Activated naive CD4-positive, alpha-beta T cell treated with anti-CD3 and anti-CD28 coated beads for 36 hours (primary cell): Measurements from ENCODE around the gene HES7. TPM values are rescaled to one million over a fixed set of nuclear protein-coding genes. Genes with fewer than 3 reads are reported as not detected.
"Not testable (repeated sequence)": the region's sequence is repeated elsewhere in the genome, so short reads cannot be mapped to it uniquely, and the experiment has no call there.

ENCODE experiments used
- CTCF ChIA-PET: fragments of 350-600 bp; sonication (Branson Sonifier 250); formaldehyde crosslinking; loops from one replicate; lab custom pipeline; 2021; ENCODE audit warnings: antibody characterized with exemption; lab: Charles Lee
- DNase-seq: peaks from one replicate; pipeline ENCODE4 v3.0.0-alpha.2; 2020
- H3K27ac Mint-ChIP-seq: one replicate; pipeline ENCODE4 v1.8.0; 2021; ENCODE audit warnings: mild to moderate bottlenecking, mixed read lengths
- H3K27me3 Mint-ChIP-seq: one replicate; pipeline ENCODE4 v1.8.0; 2021; ENCODE audit warnings: low read depth, mixed read lengths
- H3K36me3 Mint-ChIP-seq: one replicate; pipeline ENCODE4 v1.8.0; 2021; ENCODE audit warnings: low read depth, mixed read lengths
- H3K4me1 Mint-ChIP-seq: one replicate; pipeline ENCODE4 v1.8.0; 2021; ENCODE audit warnings: low read depth, mixed read lengths
- H3K4me3 Mint-ChIP-seq: one replicate; pipeline ENCODE4 v1.8.0; 2021; ENCODE audit warnings: mild to moderate bottlenecking, moderate library complexity, mixed read lengths
- H3K9me3 Mint-ChIP-seq: one replicate; pipeline ENCODE4 v1.8.0; 2021; ENCODE audit warnings: mixed read lengths
- intact Hi-C: fragments of 100-400 bp; cut with micrococcal nuclease; formaldehyde crosslinking; loops from one replicate; pipeline ENCODE4 v1.15.1; 2023
- total RNA-seq, 2 experiments: library from RNA; stranded (reverse); gene quantifications; one replicate each; pipeline ENCODE4 v1.2.3, GENCODE V29; 2021

The HES7 gene
- total RNA-seq, 2 experiments from 2014 or later: 2.4 to 2.9 TPM

DNA sequence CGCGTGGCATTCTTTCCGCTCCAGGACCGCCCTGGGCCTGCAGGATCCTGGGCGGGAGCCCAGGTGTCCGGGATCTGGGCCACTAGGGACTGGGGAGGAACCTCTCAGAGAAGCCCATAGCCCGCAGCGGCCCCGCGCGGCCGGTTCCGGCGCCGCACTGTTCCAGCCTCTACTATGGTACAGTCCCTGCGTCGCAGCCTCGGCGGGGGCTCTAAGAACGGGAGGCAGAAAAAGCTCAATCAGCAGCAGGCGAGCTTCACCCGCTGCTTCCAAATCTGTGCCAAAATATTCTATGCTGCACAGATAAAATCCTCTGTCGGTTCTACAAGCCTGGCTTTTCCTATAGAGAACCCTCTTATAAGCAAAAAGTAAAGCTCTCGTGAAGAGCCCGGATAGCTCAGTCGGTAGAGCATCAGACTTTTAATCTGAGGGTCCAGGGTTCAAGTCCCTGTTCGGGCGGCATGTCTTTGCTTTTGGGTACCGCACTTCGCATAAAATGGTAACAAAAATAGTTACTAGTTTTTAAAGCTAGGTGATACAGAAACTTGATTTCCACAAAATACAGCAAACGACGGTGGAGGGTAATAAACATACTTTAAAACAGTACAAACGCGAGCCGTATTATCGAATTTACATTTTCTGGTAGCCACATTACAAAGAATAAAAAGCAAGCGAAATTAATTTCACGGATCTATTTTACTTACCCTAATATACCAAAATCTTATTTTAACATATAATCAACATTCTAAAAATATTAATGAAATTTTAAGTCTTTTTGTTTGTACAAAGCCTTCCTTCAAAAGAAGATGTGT lies 4.9 kb downstream of the HES7 start:
- CTCF ChIA-PET: interaction anchor here (0.7 to 4.8 kb wide), 41 partner anchors 9 to 432 kb away, joined by 3 to 53 read pairs (median 6); partner anchors contain the start of genes PFAS, SLC25A35, TP53 and WRAP53
- peak; percentile 91 for DNase-seq
- peaks cover 48% of the 10 kb centered on the region for H3K4me1 Mint-ChIP-seq
- peaks cover 5% of the 10 kb centered on the region for H3K36me3 Mint-ChIP-seq
- no peaks in the 10 kb centered on the region for H3K9me3 Mint-ChIP-seq
- peak overlapping the region; percentile 95 for H3K27ac Mint-ChIP-seq
- H3K27me3 Mint-ChIP-seq: peaks cover 36% of the 10 kb centered on the region
- peak overlapping the region; percentile 84 for H3K4me3 Mint-ChIP-seq
- intact Hi-C loops: loop anchor here (1.0 to 2.0 kb wide), 12 partner anchors 25 to 626 kb away; partner anchors contain the start of genes CCDC42, CNTROB, KDM6B and SLC25A35

DNA sequence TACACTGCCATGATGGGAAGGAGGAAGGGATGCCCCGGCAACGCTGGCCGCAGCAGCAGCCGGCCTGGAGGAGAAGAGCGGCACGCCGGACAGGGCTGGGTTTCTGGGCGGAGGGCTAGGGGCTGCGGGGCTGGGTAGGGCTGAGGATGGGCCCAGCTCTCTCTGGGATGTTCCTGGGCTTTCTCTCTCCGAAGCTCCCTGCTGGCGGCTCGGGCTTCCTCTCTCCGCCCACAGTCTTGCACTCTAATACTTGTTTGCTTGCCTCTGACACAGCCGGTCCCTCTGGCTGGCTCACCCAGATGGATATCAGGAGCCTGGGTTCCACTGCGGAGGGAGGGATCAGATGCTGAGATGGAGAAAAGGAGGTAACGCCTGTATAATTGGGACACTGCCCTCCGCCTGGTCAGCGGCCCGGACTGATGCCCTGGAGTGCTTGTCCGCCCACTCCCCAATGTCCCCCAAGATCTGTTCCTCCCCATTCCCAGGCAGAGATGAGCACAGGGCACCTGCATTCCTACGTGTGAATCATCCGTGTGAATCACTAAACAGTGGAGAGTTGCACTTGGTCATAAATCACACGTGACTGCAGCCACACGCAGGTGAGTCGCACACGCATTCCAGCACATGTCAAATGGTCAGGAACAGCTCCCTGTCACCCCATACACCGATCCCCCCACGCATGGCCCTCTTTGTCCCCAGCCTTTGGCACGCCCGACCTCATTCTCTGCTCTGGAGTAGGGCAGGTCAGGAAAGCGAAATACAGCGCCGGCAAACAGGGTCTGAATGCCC lies 5.7 kb downstream of the HES7 start, which contains the start of gene ALOXE3:
TSS of gene ALOXE3 (minus strand) at position 535 of the 789 bp plus-strand sequence. CDS start at position 11, 524 bp downstream.
- Mint-ChIP-seq H3K9me3 (no peaks in the 10 kb centered on the region), H3K4me3 (peak within 1 kb of the TSS; percentile 84), H3K36me3 (peaks cover 5% of the 10 kb centered on the region), H3K27me3 (peaks cover 32% of the 10 kb centered on the region), H3K27ac (peak within 1 kb of the TSS; percentile 93), H3K4me1 (peaks cover 40% of the 10 kb centered on the region)
- intact Hi-C loops: loop anchor here (1.0 to 2.0 kb wide), 9 partner anchors 24 to 627 kb away; partner anchors contain the start of genes CCDC42, KDM6B and SLC25A35
- CTCF ChIA-PET: interaction anchor here (0.5 to 4.8 kb wide), 23 partner anchors 8 to 1022 kb away, joined by 3 to 53 read pairs (median 5); partner anchors contain the start of gene PFAS
- DNase-seq: peak; percentile 49

DNA sequence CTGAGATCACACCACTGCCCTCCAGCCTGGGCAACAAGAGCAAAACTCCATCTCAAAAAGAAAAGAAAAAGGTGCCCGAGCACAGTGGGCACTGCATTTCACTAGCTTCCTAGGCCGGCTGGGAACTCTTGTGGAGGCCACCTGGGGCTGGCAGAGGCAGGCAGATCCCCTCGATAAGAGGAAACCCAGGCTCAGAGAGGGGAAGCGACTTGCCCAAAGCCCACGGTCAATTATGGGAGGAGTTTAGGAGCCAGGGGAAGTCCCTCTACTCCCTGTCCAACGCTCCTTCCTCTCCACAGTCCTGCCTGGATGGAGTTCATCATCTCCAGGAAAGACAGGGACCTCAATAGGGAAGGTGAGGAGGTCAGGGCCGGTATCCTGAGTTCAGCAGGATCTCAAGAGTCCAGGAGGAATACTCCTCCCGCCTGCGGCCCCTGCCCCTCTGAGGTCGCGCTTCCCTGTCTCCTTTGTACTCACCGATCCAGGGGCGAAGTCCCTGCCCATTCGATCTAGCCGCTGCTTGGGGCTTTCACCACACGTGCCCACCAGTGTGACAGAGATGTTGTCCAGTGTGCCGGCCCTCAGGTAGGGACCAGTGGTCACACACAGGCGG lies 6.4 kb downstream of the HES7 start:
- CTCF ChIA-PET: interaction anchor here (0.5 to 4.8 kb wide), 11 partner anchors 10 to 1021 kb away, joined by 3 to 53 read pairs (median 10); no protein-coding TSS in a partner anchor
- Mint-ChIP-seq H3K4me3 (peak overlapping the region; percentile 84), H3K36me3 (peaks cover 5% of the 10 kb centered on the region), H3K27ac (peak overlapping the region; percentile 25), H3K9me3 (no peaks in the 10 kb centered on the region), H3K4me1 (peaks cover 35% of the 10 kb centered on the region), H3K27me3 (peaks cover 29% of the 10 kb centered on the region)
- intact Hi-C loops: no loop called here
- DNase-seq: no peak

DNA sequence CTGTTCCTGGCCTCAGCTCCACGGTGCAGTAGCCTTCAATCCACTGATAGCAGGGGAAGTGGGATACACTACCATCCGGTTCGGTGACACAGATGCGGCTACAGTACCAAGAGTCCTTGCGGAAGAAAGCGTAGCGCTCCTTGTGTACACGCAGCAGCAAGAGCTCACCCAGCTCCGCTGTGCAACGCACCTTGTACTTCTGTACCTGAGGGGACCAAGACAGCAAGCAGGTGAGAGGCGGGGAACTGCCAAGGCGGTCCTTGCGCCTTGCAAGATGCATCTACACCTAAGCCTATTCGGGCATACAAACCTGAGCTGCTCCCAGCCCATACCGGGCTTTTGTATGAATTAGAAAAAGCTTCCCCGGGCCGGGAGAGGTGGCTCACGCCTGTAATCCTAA lies 7.1 kb downstream of the HES7 start:
- Mint-ChIP-seq H3K4me3 (no peak overlapping the region), H3K27ac (no peak overlapping the region), H3K4me1 (peaks cover 33% of the 10 kb centered on the region), H3K9me3 (no peaks in the 10 kb centered on the region), H3K27me3 (peaks cover 26% of the 10 kb centered on the region), H3K36me3 (peaks cover 5% of the 10 kb centered on the region)
- intact Hi-C loops: no loop called here
- CTCF ChIA-PET: interaction anchor here (0.6 to 4.8 kb wide), 8 partner anchors 9 to 100 kb away, joined by 3 to 53 read pairs (median 8); no protein-coding TSS in a partner anchor
- no peak for DNase-seq

DNA sequence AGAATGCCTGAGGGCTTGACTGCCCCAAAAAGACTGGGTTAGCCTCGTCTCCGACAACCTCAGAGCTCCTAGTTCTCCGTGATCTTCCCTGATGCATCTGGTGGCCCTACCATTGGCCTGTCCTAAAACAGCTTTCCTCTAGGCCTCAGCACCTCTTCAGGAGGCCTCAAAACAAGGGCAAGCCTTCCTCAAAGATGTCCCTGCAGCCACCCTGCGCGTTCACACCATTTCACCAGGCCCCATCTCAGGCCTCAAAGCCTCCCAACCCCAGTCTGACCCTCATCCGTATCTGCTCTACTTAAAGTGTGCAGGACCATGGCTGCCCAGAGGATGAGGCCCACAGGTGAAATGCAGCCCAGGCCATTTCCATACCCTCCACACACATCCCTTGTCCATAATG lies 13.0 kb downstream of the HES7 start:
- peaks cover 9% of the 10 kb centered on the region for H3K27me3 Mint-ChIP-seq
- no peak overlapping the region for H3K4me3 Mint-ChIP-seq

DNA sequence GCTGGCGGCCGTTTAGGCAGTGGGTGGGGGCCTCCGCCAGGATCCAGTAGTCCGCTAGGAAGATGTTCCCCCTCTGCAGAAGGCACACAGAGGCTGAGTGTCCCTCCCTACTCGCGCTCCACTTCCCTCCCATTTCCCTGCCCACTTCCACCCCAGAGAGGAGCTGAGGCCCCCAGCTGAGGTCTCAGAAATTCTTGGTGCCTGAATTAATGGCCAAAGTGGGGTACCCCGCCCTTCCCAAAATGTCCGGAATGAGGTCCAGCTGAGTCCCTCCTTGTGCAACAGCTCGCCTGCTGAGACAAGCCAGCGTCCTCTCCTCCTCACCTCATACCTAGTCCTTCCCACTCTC lies 13.5 kb downstream of the HES7 start:
- CTCF ChIA-PET: interaction anchor here (0.9 to 7.8 kb wide), 19 partner anchors 9 to 366 kb away, joined by 3 to 93 read pairs (median 5); partner anchors contain the start of genes ALOX12B and HES7
- DNase-seq: no peak
- Mint-ChIP-seq H3K36me3 (no peaks in the 10 kb centered on the region), H3K27ac (no peak overlapping the region), H3K4me3 (no peak overlapping the region), H3K4me1 (peaks cover 2% of the 10 kb centered on the region), H3K27me3 (peaks cover 6% of the 10 kb centered on the region), H3K9me3 (no peaks in the 10 kb centered on the region)
- intact Hi-C loops: loop anchor here (1.0 kb wide), 3 partner anchors 16 to 50 kb away; no protein-coding TSS in a partner anchor

More for the DNA sequence above, 13.0 kb downstream of the HES7 start:
- Mint-ChIP-seq H3K36me3 (no peaks in the 10 kb centered on the region), H3K4me1 (peaks cover 2% of the 10 kb centered on the region), H3K9me3 (no peaks in the 10 kb centered on the region), H3K27ac (no peak overlapping the region)
- intact Hi-C loops: loop anchor here (1.0 kb wide), 3 partner anchors 17 to 51 kb away; no protein-coding TSS in a partner anchor
- DNase-seq: no peak
- CTCF ChIA-PET: interaction anchor here (0.9 to 7.8 kb wide), 18 partner anchors 9 to 367 kb away, joined by 3 to 93 read pairs (median 7); partner anchors contain the start of genes ALOX12B and HES7

DNA sequence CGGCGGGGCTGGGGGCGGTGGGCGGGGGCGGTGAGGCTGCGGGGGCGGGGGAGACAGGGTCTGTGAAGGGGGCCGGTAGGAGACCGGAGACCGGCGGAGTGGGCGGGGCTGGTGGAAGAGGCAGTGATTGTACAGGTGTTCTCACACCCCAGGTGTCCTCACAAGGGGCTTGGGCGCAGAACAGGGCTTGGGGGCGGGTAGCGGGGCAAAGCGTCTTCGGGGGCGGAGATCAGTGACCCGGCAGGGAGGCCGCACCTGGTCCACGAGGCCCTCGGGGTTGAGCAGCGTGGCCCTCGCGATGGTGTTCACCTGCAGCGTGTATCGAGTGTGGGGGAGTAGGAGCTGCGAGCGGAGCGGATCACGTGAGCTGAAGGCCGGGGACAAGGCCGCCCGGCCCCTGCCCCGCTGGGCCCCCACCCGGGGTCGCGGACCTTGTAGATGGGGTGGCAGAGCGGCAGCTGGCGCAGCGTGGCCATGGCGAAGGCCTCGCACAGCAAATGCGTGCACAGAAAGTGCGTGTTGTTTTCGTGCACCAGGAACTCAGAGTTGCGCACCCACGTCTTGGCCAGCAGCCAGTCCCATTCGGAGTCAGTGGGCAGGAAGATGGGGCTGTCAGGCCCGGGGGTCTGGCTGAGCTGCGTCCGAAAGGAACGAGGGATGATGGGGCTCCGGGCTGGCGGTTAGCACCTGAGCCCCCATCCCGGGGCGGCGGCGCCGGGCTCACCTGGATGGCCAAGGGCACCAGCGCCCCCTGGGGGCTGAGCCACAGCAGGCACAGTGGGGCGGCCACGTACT lies 14.0 kb downstream of the HES7 start:
- no peak overlapping the region for H3K27ac Mint-ChIP-seq
- CTCF ChIA-PET: interaction anchor here (0.9 to 7.8 kb wide), 18 partner anchors 9 to 172 kb away, joined by 3 to 93 read pairs (median 7); partner anchors contain the start of genes ALOX12B and HES7
- H3K4me3 Mint-ChIP-seq: peak overlapping the region; percentile 34
- peaks cover 6% of the 10 kb centered on the region for H3K27me3 Mint-ChIP-seq
- peak; percentile 81 for DNase-seq
- H3K9me3 Mint-ChIP-seq: no peaks in the 10 kb centered on the region
- H3K4me1 Mint-ChIP-seq: peaks cover 2% of the 10 kb centered on the region
- H3K36me3 Mint-ChIP-seq: no peaks in the 10 kb centered on the region
- intact Hi-C loops: loop anchor here (1.0 kb wide), 3 partner anchors 16 to 50 kb away; no protein-coding TSS in a partner anchor

DNA sequence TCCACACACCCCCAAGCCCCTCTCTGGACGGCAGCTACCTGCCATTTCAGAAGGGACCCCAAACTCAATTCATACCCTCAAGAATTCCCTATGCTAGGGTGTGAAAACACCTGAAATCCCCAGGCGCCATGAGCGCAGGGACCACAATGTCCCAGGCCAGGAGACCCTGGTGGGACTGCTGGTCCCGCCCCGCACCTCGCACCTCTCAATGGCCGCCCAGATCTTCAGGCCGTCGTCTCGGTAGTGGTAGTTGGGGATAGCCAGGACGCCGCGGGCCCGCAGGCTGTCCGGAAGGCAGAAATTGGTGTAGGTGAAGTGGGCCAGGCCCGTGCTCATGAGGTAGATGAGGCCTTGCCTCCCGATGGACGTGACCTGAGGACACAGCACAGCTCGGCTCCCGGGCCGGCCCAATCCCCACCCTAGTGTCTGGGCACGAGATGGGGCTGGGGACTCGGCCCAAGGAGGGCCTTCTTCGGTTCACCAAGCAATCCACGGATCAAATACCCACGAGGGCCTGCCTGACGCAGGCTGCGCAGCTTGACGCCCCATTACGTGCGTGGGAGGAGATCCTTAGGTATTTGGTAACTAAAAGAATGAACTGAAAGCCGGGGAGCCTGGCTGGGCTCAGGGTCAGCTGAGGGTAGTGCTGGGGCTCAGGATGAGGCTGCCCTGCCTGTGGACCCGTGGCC lies 14.8 kb downstream of the HES7 start:
- H3K9me3 Mint-ChIP-seq: no peaks in the 10 kb centered on the region
- H3K27ac Mint-ChIP-seq: no peak overlapping the region
- no peak for DNase-seq
- H3K4me1 Mint-ChIP-seq: peaks cover 2% of the 10 kb centered on the region
- intact Hi-C loops: no loop called here
- H3K36me3 Mint-ChIP-seq: no peaks in the 10 kb centered on the region
- H3K4me3 Mint-ChIP-seq: no peak overlapping the region
- CTCF ChIA-PET: interaction anchor here (0.6 to 7.8 kb wide), 14 partner anchors 9 to 174 kb away, joined by 3 to 93 read pairs (median 14); partner anchors contain the start of gene ALOXE3
- H3K27me3 Mint-ChIP-seq: peaks cover 3% of the 10 kb centered on the region

DNA sequence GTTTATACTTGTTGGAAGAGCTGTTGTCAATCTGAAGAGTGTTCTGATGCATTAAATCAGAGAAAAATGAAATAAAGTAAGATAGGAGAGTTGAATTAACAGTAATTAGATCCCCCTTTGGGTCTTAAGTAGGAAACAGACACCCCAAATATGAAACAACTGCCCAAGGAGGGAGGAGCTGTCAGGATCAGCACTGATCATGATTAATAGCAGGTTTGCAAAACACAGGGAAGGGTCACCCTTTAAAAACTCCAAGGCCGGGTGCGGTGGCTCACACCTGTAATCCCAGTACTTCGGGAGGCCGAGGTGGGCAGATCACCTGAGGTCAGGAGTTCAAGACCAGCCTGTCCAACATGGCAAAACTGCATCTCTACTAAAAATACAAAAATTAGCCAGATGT lies 16.9 kb downstream of the HES7 start:
- H3K36me3 Mint-ChIP-seq, intact Hi-C loops, DNase-seq, H3K4me1 Mint-ChIP-seq, H3K27ac Mint-ChIP-seq, H3K4me3 Mint-ChIP-seq, H3K27me3 Mint-ChIP-seq, H3K9me3 Mint-ChIP-seq: not testable (repeated sequence)
- CTCF ChIA-PET: interaction anchor here (1.1 to 7.8 kb wide), 4 partner anchors 11 to 46 kb away, joined by 4 to 93 read pairs (median 12); partner anchors contain the start of gene ALOXE3

DNA sequence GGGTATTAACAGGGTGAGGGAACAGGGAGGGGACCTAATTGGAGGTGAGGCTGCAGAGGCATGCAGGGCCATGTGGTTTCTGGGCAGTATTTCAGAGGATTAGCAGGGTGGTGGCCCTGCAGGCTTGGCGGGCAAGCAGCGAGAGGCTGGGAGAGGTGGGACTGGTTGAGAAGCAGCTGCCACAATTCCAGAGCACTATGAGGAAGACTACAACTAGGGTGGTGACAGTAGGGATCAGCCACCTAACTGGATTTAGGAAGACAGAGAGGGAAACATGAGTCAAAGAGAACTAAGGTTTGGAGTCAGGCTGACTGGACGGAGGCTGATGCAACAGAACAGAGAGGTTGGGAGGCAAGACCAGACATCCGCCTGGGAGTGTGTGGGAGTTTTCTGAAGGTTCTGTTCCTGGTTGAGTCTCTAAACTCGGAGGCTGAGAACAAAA lies 17.9 kb downstream of the HES7 start:
- CTCF ChIA-PET: interaction anchor here (0.7 to 7.8 kb wide), 7 partner anchors 12 to 45 kb away, joined by 4 to 93 read pairs (median 8); partner anchors contain the start of gene ALOXE3
- no peak overlapping the region for H3K4me3 Mint-ChIP-seq

More for the DNA sequence above, 17.9 kb downstream of the HES7 start:
- DNase-seq: no peak
- no peaks in the 10 kb centered on the region for H3K36me3 Mint-ChIP-seq
- peaks cover 2% of the 10 kb centered on the region for H3K4me1 Mint-ChIP-seq
- H3K9me3 Mint-ChIP-seq: no peaks in the 10 kb centered on the region
- no peaks in the 10 kb centered on the region for H3K27me3 Mint-ChIP-seq
- H3K27ac Mint-ChIP-seq: no peak overlapping the region
- intact Hi-C loops: no loop called here
